Esophagus (tissue), 2 donors: ENCODE measurements around the gene OXNAD1. TPM values are rescaled to one million over a fixed set of nuclear protein-coding genes. Genes with fewer than 3 reads are reported as not detected.

Source experiments
- H3K27ac ChIP-seq, 2 donors: one replicate each; pipeline ENCODE4 v1.5.1; 2013; ENCODE audit warnings: low read depth in 2 of 2, mild to moderate bottlenecking in 2 of 2, inconsistent platforms in 1 of 2, low read length in 1 of 2, moderate library complexity in 1 of 2
- H3K27me3 ChIP-seq, 2 donors: one replicate each; pipeline ENCODE4 v1.6.1; 2013; ENCODE audit warnings: low read length in 2 of 2, control low read depth in 1 of 2, mild to moderate bottlenecking in 1 of 2; ENCODE audit not compliant: insufficient read depth in 2 of 2, control insufficient read depth in 1 of 2
- H3K36me3 ChIP-seq, 2 donors: one replicate each; pipeline ENCODE4 v1.6.1; 2013; ENCODE audit warnings: low read length in 1 of 2; ENCODE audit not compliant: control insufficient read depth in 2 of 2, insufficient read depth in 2 of 2
- H3K4me1 ChIP-seq, 2 donors: one replicate each; pipeline ENCODE4 v1.6.1; 2013; ENCODE audit warnings: low read length in 1 of 2; ENCODE audit not compliant: control insufficient read depth in 2 of 2, insufficient read depth in 2 of 2
- H3K4me3 ChIP-seq, 2 donors: one replicate each; pipeline ENCODE4 v1.5.1; 2013; ENCODE audit warnings: low read length in 2 of 2, mild to moderate bottlenecking in 2 of 2, low read depth in 1 of 2, moderate library complexity in 1 of 2
- H3K9me3 ChIP-seq, 2 donors: one replicate each; pipeline ENCODE4 v1.6.1; 2013; ENCODE audit warnings: mild to moderate bottlenecking in 2 of 2, low read depth in 1 of 2, low read length in 1 of 2, moderate library complexity in 1 of 2; ENCODE audit not compliant: control insufficient read depth in 2 of 2, insufficient read depth in 1 of 2
- WGBS, 2 donors: extraction: QIAGEN DNeasy Blood & Tissue Kit; methylation state at CpG; one replicate each; pipeline ENCODE4 v1.1.7; 2013; 5-methylcytosine and 5-hydroxymethylcytosine counted together
- polyA plus RNA-seq, 2 donors: library from polyadenylated mRNA; stranded (reverse); fragments of 200-250 nt; gene quantifications; one replicate each; pipeline ENCODE4 v1.2.3, GENCODE V29; 2013
- donor health status: healthy with polysubstance abuse.
- donor health status: Bipolar disorder and iron deficiency.

The OXNAD1 gene
- polyA plus RNA-seq, 2 donors: 4.9 to 6.6 TPM

GRCh38 chr3:16234281-16234680 is 30.7 kb upstream of the OXNAD1 start:
- H3K27me3 ChIP-seq: no peaks in the 10 kb centered on the region
- no peaks in the 10 kb centered on the region for H3K36me3 ChIP-seq
- peaks cover 0 to 3% of the 10 kb centered on the region in 2 donors for H3K4me1 ChIP-seq
- H3K9me3 ChIP-seq: no peaks in the 10 kb centered on the region
- no peak overlapping the region for H3K4me3 ChIP-seq
- H3K27ac ChIP-seq: no peak overlapping the region
- 97 to 100% methylated on average over 2 of the region's 2 CpGs for WGBS, 2 donors

DNA sequence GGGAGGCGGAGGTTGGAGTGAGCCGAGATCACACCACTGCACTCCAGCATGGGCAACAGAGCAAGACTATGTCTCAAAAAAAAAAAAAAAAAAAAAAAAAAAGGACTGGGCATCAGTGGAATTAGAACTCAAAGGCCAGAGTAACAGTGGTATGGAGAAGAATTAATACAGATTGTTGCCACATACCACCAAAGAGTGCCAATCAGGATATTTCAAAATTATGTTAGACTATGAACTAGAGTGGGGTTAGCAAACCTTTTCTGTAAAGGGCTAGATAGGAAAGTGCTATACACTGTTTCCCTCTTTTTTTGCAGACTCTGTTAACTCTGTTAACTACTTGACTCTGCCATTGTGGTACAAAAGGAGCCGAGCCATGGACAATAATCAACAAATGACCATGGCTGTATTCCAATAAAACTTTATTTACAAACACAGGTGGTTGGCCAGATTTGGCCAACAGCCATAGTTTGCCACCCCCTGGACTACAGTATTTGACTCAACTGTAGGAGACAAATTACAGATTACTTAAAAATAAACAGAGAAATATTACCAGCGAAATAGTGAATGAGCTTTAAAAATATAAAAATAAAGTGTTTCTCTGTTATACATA is 28.9 kb upstream of the OXNAD1 start:
- Histone ChIP-seq H3K4me1 (peaks cover 0 to 3% of the 10 kb centered on the region in 2 donors), H3K27me3 (no peaks in the 10 kb centered on the region), H3K9me3 (no peaks in the 10 kb centered on the region), H3K27ac (no peak overlapping the region), H3K36me3 (no peaks in the 10 kb centered on the region), H3K4me3 (no peak overlapping the region)
- WGBS, 2 donors: 89 to 92% methylated on average over 4 of the region's 4 CpGs

- H3K27me3 ChIP-seq: no peaks in the 10 kb centered on the region
- WGBS, 2 donors: 38 to 52% methylated on average over 3 of the region's 3 CpGs
- H3K4me3 ChIP-seq: no peak overlapping the region
- no peak overlapping the region for H3K27ac ChIP-seq
- peaks cover 0 to 3% of the 10 kb centered on the region in 2 donors for H3K4me1 ChIP-seq
- H3K36me3 ChIP-seq: no peaks in the 10 kb centered on the region
- no peaks in the 10 kb centered on the region for H3K9me3 ChIP-seq
These were observed 28.1 kb upstream of the OXNAD1 start for GRCh38 chr3:16236856-16237393.

- H3K27ac ChIP-seq: no peak overlapping the region
- no peaks in the 10 kb centered on the region for H3K9me3 ChIP-seq
- WGBS, 2 donors: 58 to 59% methylated on average over 3 of the region's 3 CpGs
- no peak overlapping the region for H3K4me3 ChIP-seq
- H3K27me3 ChIP-seq: no peaks in the 10 kb centered on the region
- H3K4me1 ChIP-seq: peaks cover 0 to 3% of the 10 kb centered on the region in 2 donors
- H3K36me3 ChIP-seq: no peaks in the 10 kb centered on the region
These were observed 25.8 kb upstream of the OXNAD1 start for GRCh38 chr3:16239086-16239770.

- H3K27ac ChIP-seq: peak overlapping the region; percentile 43 to 47
- H3K9me3 ChIP-seq: no peaks in the 10 kb centered on the region
- no peaks in the 10 kb centered on the region for H3K27me3 ChIP-seq
- 56 to 60% methylated on average over 4 of the region's 4 CpGs for WGBS, 2 donors
- H3K4me1 ChIP-seq: peaks cover 0 to 3% of the 10 kb centered on the region in 2 donors
- no peaks in the 10 kb centered on the region for H3K36me3 ChIP-seq
- no peak overlapping the region for H3K4me3 ChIP-seq
These were observed 25.2 kb upstream of the OXNAD1 start for GRCh38 chr3:16239780-16240179.

GRCh38 chr3:16240229-16241023 is 24.6 kb upstream of the OXNAD1 start:
- H3K27me3 ChIP-seq: no peaks in the 10 kb centered on the region
- no peaks in the 10 kb centered on the region for H3K9me3 ChIP-seq
- H3K4me1 ChIP-seq: peaks cover 0 to 3% of the 10 kb centered on the region in 2 donors
- H3K4me3 ChIP-seq: no peak overlapping the region
- WGBS, 2 donors: 61 to 65% methylated on average over 6 of the region's 6 CpGs
- no peak overlapping the region for H3K27ac ChIP-seq
- H3K36me3 ChIP-seq: no peaks in the 10 kb centered on the region

DNA sequence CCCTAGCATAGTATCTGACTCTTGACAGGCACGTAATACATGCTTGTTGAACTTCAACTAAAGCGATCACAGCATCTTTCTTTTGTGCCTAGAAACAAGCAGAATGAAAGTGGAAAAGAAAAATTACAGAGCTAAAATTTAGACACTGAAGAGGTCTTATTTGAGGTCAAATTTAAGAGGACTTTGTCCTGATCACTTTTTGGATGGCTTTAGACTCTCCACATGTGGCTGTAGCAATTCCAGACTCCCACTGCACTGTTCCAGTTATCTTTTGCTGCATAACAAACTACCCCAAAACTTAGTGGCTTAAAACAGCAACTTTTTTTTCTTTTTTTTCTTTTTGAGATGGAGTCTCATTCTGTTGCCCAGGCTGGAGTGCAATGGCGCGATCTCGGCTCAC is 23.8 kb upstream of the OXNAD1 start:
- Histone ChIP-seq H3K4me3 (no peak overlapping the region), H3K27me3 (no peaks in the 10 kb centered on the region), H3K27ac (no peak overlapping the region), H3K9me3 (no peaks in the 10 kb centered on the region), H3K36me3 (no peaks in the 10 kb centered on the region), H3K4me1 (peaks cover 0 to 3% of the 10 kb centered on the region in 2 donors)
- WGBS, 2 donors: 97 to 98% methylated on average over 5 of the region's 5 CpGs

- H3K4me1 ChIP-seq: peaks cover 0 to 2% of the 10 kb centered on the region in 2 donors
- H3K4me3 ChIP-seq: no peak overlapping the region
- WGBS, 2 donors: 93 to 97% methylated on average over 5 of the region's 5 CpGs
- H3K27me3 ChIP-seq: no peaks in the 10 kb centered on the region
- H3K27ac ChIP-seq: no peak overlapping the region
- no peaks in the 10 kb centered on the region for H3K36me3 ChIP-seq
- H3K9me3 ChIP-seq: no peaks in the 10 kb centered on the region
These were observed 22.8 kb upstream of the OXNAD1 start for GRCh38 chr3:16242177-16242576.

- no peak overlapping the region for H3K27ac ChIP-seq
- no peak overlapping the region for H3K4me3 ChIP-seq
- 61 to 68% methylated on average over 9 of the region's 9 CpGs for WGBS, 2 donors
- H3K9me3 ChIP-seq: no peaks in the 10 kb centered on the region
- no peaks in the 10 kb centered on the region for H3K36me3 ChIP-seq
- H3K27me3 ChIP-seq: no peaks in the 10 kb centered on the region
- no peaks in the 10 kb centered on the region for H3K4me1 ChIP-seq
These were observed 21.1 kb upstream of the OXNAD1 start for GRCh38 chr3:16243706-16244490.
